ENCODE measurements around the gene BNC2.

The BNC2 gene

GRCh38 chr9:16801871-16802466 lies 68.5 kb downstream of the BNC2 start:
- H3K9me2 ChIP-seq (replicated peaks; ENCODE audit: low read depth, low read length) = no peaks in the 10 kb centered on the region
- no peak for TF ChIP-seq EZH2phosphoT487 (IDR thresholded peaks at IDR 0.05; ENCODE audit: borderline replicate concordance)
- TF ChIP-seq CTCF (conservative IDR thresholded peaks at IDR 0.05; ENCODE audit: low read length) = no peak
- H3K4me3 ChIP-seq (ENCODE audit: low read length, poor library complexity, severe bottlenecking) = no peak overlapping the region
- no peak overlapping the region for H2AFZ ChIP-seq (ENCODE audit: low read length)
- no peak overlapping the region for H3K9ac ChIP-seq (ENCODE audit: low read depth, low read length, poor library complexity, severe bottlenecking)
- H3K36me3 ChIP-seq (ENCODE audit: insufficient read depth, low read length) = no peaks in the 10 kb centered on the region
- H3K9me3 ChIP-seq (ENCODE audit: insufficient read depth, low read depth, low read length) = no peaks in the 10 kb centered on the region
- H3K4me1 ChIP-seq (ENCODE audit: insufficient read depth, low read length, poor library complexity, severe bottlenecking) = no peaks in the 10 kb centered on the region
- H3K4me2 ChIP-seq (ENCODE audit: low read depth, low read length, poor library complexity, severe bottlenecking) = no peak overlapping the region
- H4K20me1 ChIP-seq (ENCODE audit: insufficient read depth, low read length, poor library complexity, severe bottlenecking) = no peaks in the 10 kb centered on the region
- no peaks in the 10 kb centered on the region for H3K79me2 ChIP-seq (ENCODE audit: insufficient read depth, low read length)
- no peaks in the 10 kb centered on the region for H3F3A ChIP-seq (ENCODE audit: low read depth)
- no peaks in the 10 kb centered on the region for H3K27me3 ChIP-seq (ENCODE audit: insufficient read depth, low read length, poor library complexity, severe bottlenecking)

GRCh38 chr9:16796304-16796825 lies 74.1 kb downstream of the BNC2 start:
- Histone ChIP-seq H3K36me3 (ENCODE audit: insufficient read depth, low read length) (no peaks in the 10 kb centered on the region), H3K27me3 (ENCODE audit: insufficient read depth, low read length, poor library complexity, severe bottlenecking) (no peaks in the 10 kb centered on the region), H3K4me1 (ENCODE audit: insufficient read depth, low read length, poor library complexity, severe bottlenecking) (no peaks in the 10 kb centered on the region), H3K4me2 (ENCODE audit: low read depth, low read length, poor library complexity, severe bottlenecking) (no peak overlapping the region), H3F3A (ENCODE audit: low read depth) (no peaks in the 10 kb centered on the region), H3K9me2 (replicated peaks; ENCODE audit: low read depth, low read length) (no peaks in the 10 kb centered on the region), H3K9ac (ENCODE audit: low read depth, low read length, poor library complexity, severe bottlenecking) (no peak overlapping the region), H3K9me3 (ENCODE audit: insufficient read depth, low read depth, low read length) (no peaks in the 10 kb centered on the region), H4K20me1 (ENCODE audit: insufficient read depth, low read length, poor library complexity, severe bottlenecking) (no peaks in the 10 kb centered on the region), H3K4me3 (ENCODE audit: low read length, poor library complexity, severe bottlenecking) (no peak overlapping the region), H2AFZ (ENCODE audit: low read length) (no peak overlapping the region), H3K79me2 (ENCODE audit: insufficient read depth, low read length) (no peaks in the 10 kb centered on the region)
- TF ChIP-seq EZH2phosphoT487 (IDR thresholded peaks at IDR 0.05; ENCODE audit: borderline replicate concordance) (no peak), CTCF (conservative IDR thresholded peaks at IDR 0.05; ENCODE audit: low read length) (no peak)

- H3K4me1 ChIP-seq (ENCODE audit: insufficient read depth, low read length, poor library complexity, severe bottlenecking) = no peaks in the 10 kb centered on the region
- no peak overlapping the region for H2AFZ ChIP-seq (ENCODE audit: low read length)
- no peaks in the 10 kb centered on the region for H4K20me1 ChIP-seq (ENCODE audit: insufficient read depth, low read length, poor library complexity, severe bottlenecking)
- no peak overlapping the region for H3K4me3 ChIP-seq (ENCODE audit: low read length, poor library complexity, severe bottlenecking)
- H3K4me2 ChIP-seq (ENCODE audit: low read depth, low read length, poor library complexity, severe bottlenecking) = no peak overlapping the region
- TF ChIP-seq CTCF (conservative IDR thresholded peaks at IDR 0.05; ENCODE audit: low read length) (no peak), EZH2phosphoT487 (IDR thresholded peaks at IDR 0.05; ENCODE audit: borderline replicate concordance) (no peak)
- no peaks in the 10 kb centered on the region for H3K9me3 ChIP-seq (ENCODE audit: insufficient read depth, low read depth, low read length)
- no peaks in the 10 kb centered on the region for H3K36me3 ChIP-seq (ENCODE audit: insufficient read depth, low read length)
- no peaks in the 10 kb centered on the region for H3K9me2 ChIP-seq (replicated peaks; ENCODE audit: low read depth, low read length)
- H3K79me2 ChIP-seq (ENCODE audit: insufficient read depth, low read length) = no peaks in the 10 kb centered on the region
- H3F3A ChIP-seq (ENCODE audit: low read depth) = no peaks in the 10 kb centered on the region
- H3K9ac ChIP-seq (ENCODE audit: low read depth, low read length, poor library complexity, severe bottlenecking) = no peak overlapping the region
- no peaks in the 10 kb centered on the region for H3K27me3 ChIP-seq (ENCODE audit: insufficient read depth, low read length, poor library complexity, severe bottlenecking)
These were observed 75.4 kb downstream of the BNC2 start for GRCh38 chr9:16794871-16795639.

Measured in Loucy (cell line).